Choroid plexus epithelial cell (primary cell): Measurements from ENCODE around the gene THSD7A.

Experiments
- DNase-seq: peaks from one replicate; pipeline ENCODE4 v3.0.0-alpha.2; 2010; ENCODE audit warnings: low read depth
- H3K4me3 ChIP-seq: 2 replicates; pipeline ENCODE4 v1.5.1; 2011; ENCODE audit warnings: low read depth, mild to moderate bottlenecking, control low read depth, low read length, moderate library complexity
- TF ChIP-seq, protein P1 (sequence below): conservative IDR thresholded peaks from 2 replicates; pipeline ENCODE4 v1.5.1; 2011; ENCODE audit warnings: low read depth, mild to moderate bottlenecking, control low read depth, inconsistent platforms, low read length, moderate library complexity

THSD7A gene

DNA sequence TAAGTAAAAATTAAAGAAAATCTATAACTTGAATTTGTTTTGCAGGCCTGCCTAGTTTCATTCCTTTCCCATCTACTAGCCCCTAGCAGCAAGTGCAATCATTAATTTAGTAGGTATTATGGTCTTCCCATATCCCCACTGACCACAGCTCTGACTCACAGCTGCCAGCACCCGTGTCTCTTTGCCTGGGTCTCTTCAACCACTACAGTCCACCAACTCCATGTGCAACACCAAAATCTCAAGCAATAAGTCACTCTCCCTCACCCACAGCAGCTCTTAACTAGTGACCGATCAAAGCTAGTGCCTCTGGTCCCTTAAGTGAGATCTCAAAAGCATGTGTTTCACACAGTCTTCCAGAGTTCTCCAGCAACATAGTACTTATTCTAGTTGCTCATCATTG, 26.0 kb upstream of the THSD7A start:
- TF ChIP-seq, protein P1, sequence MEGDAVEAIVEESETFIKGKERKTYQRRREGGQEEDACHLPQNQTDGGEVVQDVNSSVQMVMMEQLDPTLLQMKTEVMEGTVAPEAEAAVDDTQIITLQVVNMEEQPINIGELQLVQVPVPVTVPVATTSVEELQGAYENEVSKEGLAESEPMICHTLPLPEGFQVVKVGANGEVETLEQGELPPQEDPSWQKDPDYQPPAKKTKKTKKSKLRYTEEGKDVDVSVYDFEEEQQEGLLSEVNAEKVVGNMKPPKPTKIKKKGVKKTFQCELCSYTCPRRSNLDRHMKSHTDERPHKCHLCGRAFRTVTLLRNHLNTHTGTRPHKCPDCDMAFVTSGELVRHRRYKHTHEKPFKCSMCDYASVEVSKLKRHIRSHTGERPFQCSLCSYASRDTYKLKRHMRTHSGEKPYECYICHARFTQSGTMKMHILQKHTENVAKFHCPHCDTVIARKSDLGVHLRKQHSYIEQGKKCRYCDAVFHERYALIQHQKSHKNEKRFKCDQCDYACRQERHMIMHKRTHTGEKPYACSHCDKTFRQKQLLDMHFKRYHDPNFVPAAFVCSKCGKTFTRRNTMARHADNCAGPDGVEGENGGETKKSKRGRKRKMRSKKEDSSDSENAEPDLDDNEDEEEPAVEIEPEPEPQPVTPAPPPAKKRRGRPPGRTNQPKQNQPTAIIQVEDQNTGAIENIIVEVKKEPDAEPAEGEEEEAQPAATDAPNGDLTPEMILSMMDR = no peak
- no peak for DNase-seq

DNA sequence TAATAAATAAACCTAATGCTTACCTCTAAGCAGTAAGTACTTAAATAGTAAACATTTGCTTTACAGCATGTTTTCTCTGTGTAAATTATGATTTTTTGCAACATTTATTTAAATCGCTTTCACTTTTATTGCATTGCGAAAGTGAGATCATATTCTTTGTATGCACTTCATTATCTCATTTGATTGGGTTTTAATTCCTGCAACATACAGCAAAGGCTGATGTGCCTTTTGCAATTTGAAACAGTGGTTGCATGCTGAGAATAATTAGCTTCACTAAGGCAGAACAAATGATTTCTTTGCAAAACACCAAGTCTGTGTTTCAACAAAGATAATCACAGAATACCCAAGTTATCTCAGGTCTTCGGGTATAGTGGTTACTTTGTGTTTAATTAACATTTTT, 16.3 kb upstream of the THSD7A start:
- H3K4me3 ChIP-seq = no peak overlapping the region
- DNase-seq = no peak
- TF ChIP-seq, protein P1 = no peak

More for the DNA sequence above, 26.0 kb upstream of the THSD7A start:
- H3K4me3 ChIP-seq = no peak overlapping the region

DNA sequence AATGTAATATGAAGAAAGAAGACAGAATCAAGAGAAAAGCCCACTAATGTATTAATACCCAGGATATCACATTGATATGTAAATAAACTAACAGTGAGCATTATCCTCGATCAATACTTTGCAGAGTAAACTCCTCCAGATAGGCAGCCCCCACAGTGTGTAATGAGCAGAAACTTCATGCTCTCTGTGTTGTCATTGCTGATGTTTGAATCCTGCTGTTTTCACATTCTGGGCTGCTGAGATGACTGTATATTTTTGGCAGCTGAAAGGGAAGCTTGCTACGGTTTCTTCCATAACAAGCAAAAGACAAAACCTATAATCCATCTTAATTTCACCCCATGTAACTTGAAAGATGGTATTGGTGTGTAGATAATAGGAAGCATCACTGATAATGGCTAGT, 15.3 kb upstream of the THSD7A start:
- TF ChIP-seq, protein P1 = no peak
- H3K4me3 ChIP-seq = peak overlapping the region; percentile 45
- peak; percentile 69 for DNase-seq

DNA sequence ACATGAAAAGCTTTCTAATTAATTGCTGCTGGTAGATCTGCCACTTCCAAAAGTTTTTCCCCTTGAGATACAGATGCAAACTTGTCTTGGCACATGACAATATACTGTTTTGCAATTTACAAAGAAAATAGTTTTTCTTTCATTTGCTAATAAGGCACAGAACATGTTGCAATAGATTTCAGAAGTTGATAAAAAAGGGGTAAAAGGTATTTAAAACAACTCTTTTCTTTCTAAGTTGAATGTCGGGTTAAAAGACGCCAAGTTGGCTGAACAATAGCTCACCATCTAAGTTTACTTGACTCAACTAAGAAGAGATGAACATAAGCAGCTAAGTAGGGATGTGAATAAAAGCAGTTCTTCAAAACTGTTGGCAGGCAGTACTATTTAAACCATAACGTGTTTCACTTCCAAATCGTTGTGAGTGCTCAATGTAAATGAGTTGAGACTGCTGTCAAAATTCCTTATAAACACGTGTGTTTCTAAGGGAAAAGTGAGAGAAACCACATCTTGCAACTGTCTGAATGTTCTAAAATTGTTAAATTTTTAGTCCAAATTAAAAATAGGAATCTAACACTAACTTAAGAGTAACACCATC, 14.5 kb upstream of the THSD7A start:
- TF ChIP-seq, protein P1 = no peak
- DNase-seq = peak; percentile 10
- H3K4me3 ChIP-seq = no peak overlapping the region

DNA sequence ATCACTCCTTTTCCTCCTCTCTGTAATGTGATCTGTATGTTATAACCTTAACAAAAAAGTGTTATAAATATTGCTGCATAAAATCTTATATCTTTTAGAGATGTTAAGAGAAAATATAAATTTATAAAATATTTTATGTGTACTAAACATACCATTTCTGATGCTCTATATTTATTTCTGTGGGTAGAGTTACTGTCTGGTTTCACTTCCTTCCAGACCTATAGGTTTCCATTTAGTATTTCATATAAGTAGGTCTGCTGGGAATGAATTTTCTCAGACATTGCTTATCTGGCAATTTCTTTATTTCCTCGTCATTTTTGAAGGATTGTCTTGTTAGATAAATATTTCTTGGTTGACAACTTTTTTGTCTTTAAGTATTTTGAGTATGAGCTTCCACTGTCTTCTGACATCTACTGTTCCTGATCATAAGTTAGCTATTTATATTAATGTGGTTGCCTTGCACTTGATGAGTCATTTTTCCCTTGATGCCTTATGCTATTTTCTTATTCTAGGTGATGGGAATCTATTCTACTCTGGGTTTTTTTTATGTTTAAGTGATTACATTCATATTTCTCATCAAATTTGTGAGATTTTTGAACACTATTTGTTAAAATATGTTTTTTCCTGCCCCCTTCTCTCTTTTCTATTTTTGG, 11.2 kb upstream of the THSD7A start:
- peak; percentile 40 for DNase-seq
- H3K4me3 ChIP-seq = no peak overlapping the region
- TF ChIP-seq, protein P1 = no peak

DNA sequence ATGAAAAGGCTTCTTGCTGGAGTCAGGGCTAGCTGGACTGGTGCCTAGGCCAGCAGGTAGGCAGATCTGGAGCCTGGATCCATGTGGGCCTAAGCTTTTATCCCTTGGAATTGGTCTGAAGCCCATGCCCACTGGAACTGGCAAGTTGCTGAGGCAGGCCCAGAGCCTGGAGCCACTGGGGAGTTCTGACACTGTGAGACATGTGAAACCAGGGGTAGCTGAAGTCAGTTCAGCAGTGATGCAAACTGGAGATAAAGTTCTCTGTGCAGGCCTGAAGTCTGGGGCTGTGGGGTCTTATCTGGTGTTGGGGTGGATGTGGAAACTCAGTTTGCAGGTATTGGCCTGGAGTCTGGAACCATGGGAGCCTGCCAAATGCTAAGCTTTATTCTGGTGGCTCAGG, 9.7 kb upstream of the THSD7A start:
- H3K4me3 ChIP-seq = no peak overlapping the region
- no peak for DNase-seq

More for the DNA sequence above, 9.7 kb upstream of the THSD7A start:
- TF ChIP-seq, protein P1 = no peak
